ENCODE measurements around the gene C3orf22. TPM values are rescaled to one million over a fixed set of nuclear protein-coding genes. Genes with fewer than 3 reads are reported as not detected.

C3orf22 gene
- total RNA-seq, 3 donors from 2014 or later: not detected

GRCh38 chr3:126555795-126556636 lies 2.7 kb downstream of the C3orf22 start:
- Histone ChIP-seq H3K27ac (no peak overlapping the region), H3K4me3 (no peak overlapping the region), H3K9me3 (peaks cover 0 to 2% of the 10 kb centered on the region in 2 donors), H3K4me1 (no peaks in the 10 kb centered on the region), H3K27me3 (no peaks in the 10 kb centered on the region), H3K36me3 (no peaks in the 10 kb centered on the region)
- TF ChIP-seq, protein P1, sequence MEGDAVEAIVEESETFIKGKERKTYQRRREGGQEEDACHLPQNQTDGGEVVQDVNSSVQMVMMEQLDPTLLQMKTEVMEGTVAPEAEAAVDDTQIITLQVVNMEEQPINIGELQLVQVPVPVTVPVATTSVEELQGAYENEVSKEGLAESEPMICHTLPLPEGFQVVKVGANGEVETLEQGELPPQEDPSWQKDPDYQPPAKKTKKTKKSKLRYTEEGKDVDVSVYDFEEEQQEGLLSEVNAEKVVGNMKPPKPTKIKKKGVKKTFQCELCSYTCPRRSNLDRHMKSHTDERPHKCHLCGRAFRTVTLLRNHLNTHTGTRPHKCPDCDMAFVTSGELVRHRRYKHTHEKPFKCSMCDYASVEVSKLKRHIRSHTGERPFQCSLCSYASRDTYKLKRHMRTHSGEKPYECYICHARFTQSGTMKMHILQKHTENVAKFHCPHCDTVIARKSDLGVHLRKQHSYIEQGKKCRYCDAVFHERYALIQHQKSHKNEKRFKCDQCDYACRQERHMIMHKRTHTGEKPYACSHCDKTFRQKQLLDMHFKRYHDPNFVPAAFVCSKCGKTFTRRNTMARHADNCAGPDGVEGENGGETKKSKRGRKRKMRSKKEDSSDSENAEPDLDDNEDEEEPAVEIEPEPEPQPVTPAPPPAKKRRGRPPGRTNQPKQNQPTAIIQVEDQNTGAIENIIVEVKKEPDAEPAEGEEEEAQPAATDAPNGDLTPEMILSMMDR (IDR thresholded peaks at IDR 0.05): no peak
- TF ChIP-seq POLR2A (IDR thresholded peaks at IDR 0.05) (no peak), POLR2AphosphoS5 (IDR thresholded peaks at IDR 0.05) (no peak)
- peak in 1 of 2 donors; percentile 8 for DNase-seq (ENCODE audit: low spot score in 2 of 2)
- intact Hi-C loops (cut with DNase I; ENCODE audit: low total_unique reads): no loop called here

GRCh38 chr3:126554560-126555525 lies 3.9 kb downstream of the C3orf22 start:
- no peaks in the 10 kb centered on the region for H3K27me3 ChIP-seq
- intact Hi-C loops (cut with DNase I; ENCODE audit: low total_unique reads): no loop called here
- no peaks in the 10 kb centered on the region for H3K9me3 ChIP-seq
- H3K36me3 ChIP-seq: no peaks in the 10 kb centered on the region
- H3K4me1 ChIP-seq: no peaks in the 10 kb centered on the region
- TF ChIP-seq POLR2AphosphoS5 (IDR thresholded peaks at IDR 0.05) (no peak), POLR2A (IDR thresholded peaks at IDR 0.05) (no peak)
- TF ChIP-seq, protein P1 (IDR thresholded peaks at IDR 0.05): no peak
- no peak overlapping the region for H3K27ac ChIP-seq
- no peak overlapping the region for H3K4me3 ChIP-seq
- DNase-seq (ENCODE audit: low spot score in 2 of 2): peak in 1 of 2 donors; percentile 10

GRCh38 chr3:126553284-126554084 lies 5.2 kb downstream of the C3orf22 start:
- TF ChIP-seq, protein P1 (IDR thresholded peaks at IDR 0.05): no peak
- TF ChIP-seq POLR2A (IDR thresholded peaks at IDR 0.05): no peak
- TF ChIP-seq POLR2AphosphoS5 (IDR thresholded peaks at IDR 0.05): no peak

GRCh38 chr3:126552688-126553283 lies 5.9 kb downstream of the C3orf22 start:
- no peaks in the 10 kb centered on the region for H3K27me3 ChIP-seq
- no peak for TF ChIP-seq POLR2A (IDR thresholded peaks at IDR 0.05)
- TF ChIP-seq POLR2AphosphoS5 (IDR thresholded peaks at IDR 0.05): no peak
- TF ChIP-seq, protein P1 (IDR thresholded peaks at IDR 0.05): no peak
- H3K27ac ChIP-seq: no peak overlapping the region
- no peaks in the 10 kb centered on the region for H3K4me1 ChIP-seq
- no peaks in the 10 kb centered on the region for H3K9me3 ChIP-seq
- intact Hi-C loops (cut with DNase I; ENCODE audit: low total_unique reads): no loop called here
- H3K4me3 ChIP-seq: no peak overlapping the region
- no peaks in the 10 kb centered on the region for H3K36me3 ChIP-seq
- DNase-seq (ENCODE audit: low spot score in 2 of 2): peak in 1 of 2 donors; percentile 14

More at GRCh38 chr3:126553284-126554084, 5.2 kb downstream of the C3orf22 start:
- DNase-seq (ENCODE audit: low spot score in 2 of 2): peak in 1 of 2 donors; percentile 9
- no peaks in the 10 kb centered on the region for H3K27me3 ChIP-seq
- intact Hi-C loops (cut with DNase I; ENCODE audit: low total_unique reads): no loop called here
- H3K4me3 ChIP-seq: no peak overlapping the region
- no peaks in the 10 kb centered on the region for H3K9me3 ChIP-seq
- H3K4me1 ChIP-seq: no peaks in the 10 kb centered on the region
- H3K36me3 ChIP-seq: no peaks in the 10 kb centered on the region
- H3K27ac ChIP-seq: no peak overlapping the region

Measured in breast epithelium (tissue), 4 donors.